Omental fat pad (tissue), 4 donors: ENCODE results near the gene KCNQ5. TPM values are rescaled to one million over a fixed set of nuclear protein-coding genes. Genes with fewer than 3 reads are reported as not detected.
"Not testable (repeated sequence)": the region's sequence is repeated elsewhere in the genome, so short reads cannot be mapped to it uniquely, and the experiment has no call there.

Source experiments
- ATAC-seq: fragments of 150-250 bp; one replicate; pipeline ENCODE4 v1.9.1; 2016; ENCODE audit warnings: mild to moderate bottlenecking, moderate library complexity; ENCODE audit not compliant: low FRiP score
- DNase-seq: peaks from one replicate; pipeline ENCODE4 v3.0.0-alpha.2; 2019; ENCODE audit warnings: low spot score
- CTCF ChIP-seq, 3 donors: fragments of 450-650 bp; IDR thresholded peaks; one replicate each; pipeline ENCODE4 v1.5.1; 2016 to 2017; ENCODE audit warnings: antibody characterized with exemption in 3 of 3, mild to moderate bottlenecking in 3 of 3, moderate library complexity in 2 of 3
- total RNA-seq, 4 donors: library from RNA; depleted of rRNA; stranded (reverse); fragments of >200 nt; gene quantifications; one replicate each; pipeline ENCODE4 v1.1.0, GENCODE V29; 2016

Gene KCNQ5
- total RNA-seq, 4 donors from 2014 or later: 0.16 to 0.24 TPM; not detected in 2

- ATAC-seq: no peak
- no peak for TF ChIP-seq CTCF (IDR thresholded peaks at IDR 0.05)
- no peak for DNase-seq
Observed at GRCh38 chr6:73216859-73217258, 595.0 kb downstream of the KCNQ5 start.

DNA sequence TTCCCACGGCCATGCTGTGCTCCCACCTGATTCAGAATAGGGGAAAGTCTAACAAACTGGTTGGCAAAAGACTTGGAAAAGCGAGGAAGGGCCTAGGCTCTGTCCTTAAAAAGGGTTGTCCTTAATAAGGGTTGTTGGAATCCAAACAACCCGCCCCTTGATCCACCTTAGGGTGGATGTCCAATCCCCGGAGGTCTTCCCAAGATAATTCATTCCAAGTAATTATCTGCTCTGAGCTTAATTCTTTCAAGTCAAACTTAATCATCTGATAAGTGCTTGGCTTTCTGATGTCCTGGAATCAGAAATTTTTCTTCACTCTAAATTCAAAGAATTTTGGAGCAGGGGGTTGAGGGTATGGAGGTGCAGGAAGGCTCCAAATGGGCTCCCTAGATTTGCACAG is 603.5 kb downstream of the KCNQ5 start, which contains the start of gene KHDC1L:
KHDC1L (minus strand) TSS at position 101 of the 400 bp plus-strand sequence; CDS start at position 13, 88 bp downstream.
- ATAC-seq (no peak), DNase-seq (no peak)
- no peak for TF ChIP-seq CTCF (IDR thresholded peaks at IDR 0.05)

GRCh38 chr6:73227606-73228255 is 605.9 kb downstream of the KCNQ5 start:
- no peak for TF ChIP-seq CTCF (IDR thresholded peaks at IDR 0.05)
- no peak for DNase-seq
- ATAC-seq: no peak

- DNase-seq (no peak), ATAC-seq (no peak)
- no peak for TF ChIP-seq CTCF (IDR thresholded peaks at IDR 0.05)
Observed at GRCh38 chr6:73231986-73232391, 610.1 kb downstream of the KCNQ5 start.

DNA sequence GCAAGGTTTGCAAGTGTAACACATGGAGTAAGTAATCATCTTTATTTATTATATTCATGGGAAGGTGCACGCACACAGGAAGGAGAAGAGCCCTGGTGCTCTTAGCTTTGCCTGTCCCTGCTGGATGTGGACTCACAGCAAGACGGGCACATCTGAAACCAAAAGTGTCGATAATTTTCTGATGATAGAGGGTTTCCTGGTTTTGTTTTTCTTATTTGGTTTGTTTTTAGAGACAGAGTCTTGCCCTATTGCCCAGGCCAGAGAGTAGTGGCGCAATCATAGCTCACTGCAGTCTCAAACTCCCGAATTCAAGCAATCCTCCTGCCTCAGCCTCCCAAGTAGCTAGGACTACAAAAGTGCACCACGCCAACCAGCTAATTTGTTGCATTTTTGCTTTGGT is 611.2 kb downstream of the KCNQ5 start:
- no peak for TF ChIP-seq CTCF (IDR thresholded peaks at IDR 0.05)
- DNase-seq (no peak), ATAC-seq (no peak)

GRCh38 chr6:73233971-73234370 is 612.1 kb downstream of the KCNQ5 start:
- not testable (repeated sequence) for ATAC-seq

GRCh38 chr6:73234733-73235132 is 612.9 kb downstream of the KCNQ5 start:
- DNase-seq: no peak
- TF ChIP-seq CTCF (IDR thresholded peaks at IDR 0.05): no peak
- peak; percentile 72 for ATAC-seq

More at GRCh38 chr6:73233971-73234370, 612.1 kb downstream of the KCNQ5 start:
- not testable (repeated sequence) for DNase-seq
